Endothelial cell of umbilical vein (primary cell): Measurements from ENCODE around the gene SFXN3. TPM values are rescaled to one million over a fixed set of nuclear protein-coding genes. Genes with fewer than 3 reads are reported as not detected.

Source experiments
- BruUV-seq: library from RNA; stranded (reverse); fragments of 400-500 nt; replicated peaks from 2 replicates; lab custom pipeline; 2021; lab: Mats Ljungman, UMichigan
- CTCF ChIA-PET: fragments of 300-600, 350-600 bp; sonication (Branson Sonifier 250); formaldehyde crosslinking; loops from one replicate; lab custom pipeline; 2021; ENCODE audit warnings: antibody characterized with exemption, inconsistent platforms; lab: Charles Lee
- POLR2A ChIA-PET: fragments of 300-600, 350-600 bp; sonication (Branson Sonifier 250); formaldehyde crosslinking; loops from one replicate; lab custom pipeline; 2021; ENCODE audit warnings: antibody characterized with exemption, inconsistent platforms; lab: Charles Lee
- DNase-seq: peaks from one replicate; pipeline ENCODE4 v3.0.0-alpha.2; 2011; ENCODE audit warnings: low read depth, low spot score
- FAIRE-seq: peaks from 2 replicates; lab custom pipeline; 2011; peaks lifted over from hg19 to GRCh38; lab: Jason Lieb, UNC
- H2AFZ ChIP-seq: 2 replicates; pipeline ENCODE4 v1.6.0; 2012; ENCODE audit warnings: low read depth, low read length, control low read depth, inconsistent platforms
- H3K27ac ChIP-seq: 2 replicates; pipeline ENCODE4 v1.5.1; 2011; ENCODE audit warnings: low read depth, mild to moderate bottlenecking, control low read depth, low read length, moderate library complexity; ENCODE audit not compliant: insufficient read depth
- H3K27me3 ChIP-seq, 2 experiments: 2 replicates each; pipeline versions ENCODE4 v1.6.0 to v1.6.1; 2011; ENCODE audit warnings: low read length in 2 of 2, mixed read lengths in 1 of 2; ENCODE audit not compliant: control insufficient read depth in 2 of 2, insufficient read depth in 2 of 2
- H3K36me3 ChIP-seq, 2 experiments: 2 replicates in 1 of 2; 3 replicates in 1 of 2; pipeline ENCODE4 v1.5.1; 2011; ENCODE audit warnings: low read length in 2 of 2, mild to moderate bottlenecking in 1 of 2, moderate library complexity in 1 of 2; ENCODE audit not compliant: control insufficient read depth in 2 of 2, insufficient read depth in 2 of 2; ENCODE audit errors: extremely low read depth in 1 of 2
- H3K4me1 ChIP-seq: 3 replicates; pipeline ENCODE4 v1.5.1; 2011; ENCODE audit warnings: mild to moderate bottlenecking, low read length; ENCODE audit not compliant: control insufficient read depth, insufficient read depth; ENCODE audit errors: extremely low read depth
- H3K4me2 ChIP-seq: 2 replicates; pipeline ENCODE4 v1.6.1; 2011; ENCODE audit warnings: low read length, control low read depth, mixed read lengths; ENCODE audit not compliant: insufficient read depth
- H3K4me3 ChIP-seq, 3 experiments: fragments of 200-600 bp in 1 of 3; sonication (generic), shearing (Covaris generic) in 1 of 3; replicated peaks in 1 of 3; 2 replicates each; pipeline ENCODE4 v1.5.1; 2011 to 2016; ENCODE audit warnings: control low read depth in 3 of 3, low read length in 3 of 3, mild to moderate bottlenecking in 2 of 3, inconsistent platforms in 1 of 3, low read depth in 1 of 3, moderate library complexity in 1 of 3; ENCODE audit not compliant: insufficient read depth in 1 of 3
- H3K79me2 ChIP-seq: 2 replicates; pipeline ENCODE4 v1.6.0; 2012; ENCODE audit warnings: low read length, inconsistent platforms; ENCODE audit not compliant: control insufficient read depth, insufficient read depth
- H3K9ac ChIP-seq: replicated peaks from 2 replicates; pipeline ENCODE3; 2011; ENCODE audit warnings: low read length, control low read depth; ENCODE audit not compliant: insufficient read depth; ENCODE audit errors: extremely low read depth
- H3K9me1 ChIP-seq: replicated peaks from 3 replicates; pipeline ENCODE4 v1.6.0; 2011; ENCODE audit warnings: mild to moderate bottlenecking, low read length; ENCODE audit not compliant: control insufficient read depth, insufficient read depth; ENCODE audit errors: extremely low read depth
- H3K9me3 ChIP-seq: replicated peaks from 2 replicates; pipeline ENCODE4 v1.5.1; 2012; ENCODE audit warnings: low read length, inconsistent platforms; ENCODE audit not compliant: control insufficient read depth, insufficient read depth
- H4K20me1 ChIP-seq: replicated peaks from 2 replicates; pipeline ENCODE3; 2011; ENCODE audit warnings: mild to moderate bottlenecking, low read length; ENCODE audit not compliant: control insufficient read depth, insufficient read depth; ENCODE audit errors: extremely low read depth
- EZH2 ChIP-seq: IDR thresholded peaks from 2 replicates; pipeline ENCODE4 v1.6.1; 2012; ENCODE audit warnings: borderline replicate concordance, low read depth, mild to moderate bottlenecking, moderate library complexity, low read length, inconsistent platforms; ENCODE audit not compliant: severe bottlenecking
- FOS ChIP-seq: IDR thresholded peaks from 2 replicates; pipeline ENCODE4 v1.6.1; 2011; ENCODE audit warnings: mild to moderate bottlenecking, low read length, moderate library complexity, borderline replicate concordance; ENCODE audit not compliant: insufficient read depth
- GATA2 ChIP-seq: IDR thresholded peaks from 2 replicates; pipeline ENCODE4 v1.7.0; 2011; ENCODE audit warnings: low read depth, mild to moderate bottlenecking, moderate library complexity, mixed read lengths, low read length; ENCODE audit not compliant: insufficient read length, insufficient read depth
- JUN ChIP-seq: IDR thresholded peaks from 2 replicates; pipeline ENCODE4 v1.6.1; 2011; ENCODE audit warnings: borderline replicate concordance, low read depth; ENCODE audit not compliant: insufficient read length, insufficient read depth
- MYC ChIP-seq: IDR thresholded peaks from one replicate; pipeline ENCODE4 v1.6.1; 2011; ENCODE audit warnings: mild to moderate bottlenecking, low read depth, low read length
- POLR2A ChIP-seq: IDR thresholded peaks from 2 replicates; pipeline ENCODE4 v1.6.1; 2012; ENCODE audit warnings: low read depth, mild to moderate bottlenecking, control low read depth, low read length
- POLR2AphosphoS5 ChIP-seq: IDR thresholded peaks from 2 replicates; pipeline ENCODE4 v1.6.1; 2012; ENCODE audit warnings: low read depth, mild to moderate bottlenecking, control low read depth, low read length, moderate library complexity; ENCODE audit not compliant: insufficient read depth
- dilution Hi-C: fragments of 300-500 bp; cut with MboI; formaldehyde crosslinking; loops from one replicate; pipeline ENCODE4 v1.15.0; 2019; ENCODE audit warnings: low sequenced_read_pairs; ENCODE audit not compliant: extremely low pct_ligation_motif_present
- intact Hi-C: fragments of 100-400 bp; cut with micrococcal nuclease; formaldehyde crosslinking; loops from one replicate; pipeline ENCODE4 v1.10.0; 2022
- polyA plus RNA-seq, 4 experiments: library from polyadenylated mRNA; depleted of rRNA in 3 of 4; stranded (reverse) in 3 of 4; unstranded in 1 of 4; fragments of >200 nt; gene quantifications; 2 replicates each; pipeline versions ENCODE4 v1.2.1 to v1.2.3, GENCODE V29; 2011 to 2012; ENCODE audit warnings: missing spikeins in 1 of 4
- total RNA-seq: library from RNA; stranded (reverse); gene quantifications from 2 replicates; pipeline ENCODE4 v1.2.3, GENCODE V29; 2021
- TF ChIP-seq, protein P1 (sequence below): IDR thresholded peaks from 2 replicates; pipeline ENCODE4 v1.6.1; 2011; ENCODE audit not compliant: insufficient read depth, insufficient read length
- TF ChIP-seq, protein P2 (sequence below), 2 donors: IDR thresholded peaks; 1 replicate in 1 of 2; 2 replicates in 1 of 2; pipeline ENCODE4 v1.5.1; 2011; ENCODE audit warnings: low read length in 2 of 2, mild to moderate bottlenecking in 2 of 2, moderate library complexity in 2 of 2, control low read depth in 1 of 2, inconsistent platforms in 1 of 2, low read depth in 1 of 2; ENCODE audit not compliant: insufficient read depth in 1 of 2; ENCODE audit errors: extremely low read depth in 1 of 2

SFXN3 gene
- total and polyA plus RNA-seq, 2 donors (not counting 3 experiments of a cell fraction or from before 2014, with no cell fraction given) = 83.1 to 117 TPM

DNA sequence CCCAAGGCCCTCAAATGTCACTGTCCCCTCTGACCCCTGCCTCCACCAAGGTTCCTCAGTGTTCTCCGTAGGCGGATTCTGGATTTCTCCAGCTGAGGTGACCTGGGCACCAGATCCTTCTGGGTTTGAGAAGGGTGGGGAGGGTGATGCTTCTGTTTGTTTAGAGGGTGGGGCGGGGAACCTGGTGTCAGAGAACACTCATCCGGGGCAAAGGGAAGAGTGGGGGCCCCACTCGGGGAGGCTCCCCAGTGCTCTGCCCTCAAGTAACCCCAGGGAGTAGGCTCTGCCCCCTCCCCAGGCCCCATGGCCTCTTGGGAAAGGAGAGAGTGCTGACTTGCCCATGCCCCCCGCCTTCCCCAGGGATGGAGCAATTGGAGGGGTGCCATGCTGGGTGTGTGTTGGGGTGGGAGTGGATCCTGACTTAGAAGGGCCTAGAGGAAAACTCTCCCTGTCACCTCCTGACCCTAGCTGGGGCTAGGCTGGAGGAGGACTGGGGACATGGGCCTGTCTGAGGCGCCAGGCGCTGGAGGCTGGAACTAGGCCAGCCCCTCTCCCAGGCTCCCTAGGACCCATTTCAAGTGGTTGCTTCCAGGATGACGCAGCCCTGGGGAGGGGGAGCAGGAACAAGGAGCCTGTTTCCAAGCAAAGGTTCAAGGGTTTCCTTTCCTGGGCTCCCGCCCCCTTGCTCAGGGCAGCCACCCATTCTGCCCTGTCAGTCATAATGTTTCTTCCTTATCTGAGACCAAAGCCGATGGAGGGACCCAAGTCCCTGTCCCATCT, 58.7 kb downstream of the SFXN3 start:
- FAIRE-seq = no peak
- peaks cover 28 to 33% of the 10 kb centered on the region in 2 experiments for H3K27me3 ChIP-seq
- no TSS peak for BruUV-seq
- H3K4me1 ChIP-seq = no peaks in the 10 kb centered on the region
- ChIA-PET CTCF (interaction anchor here (6.7 kb wide), 1 partner anchor 7 kb away, joined by 52 read pairs; no protein-coding TSS in a partner anchor), POLR2A (no interaction called here)
- no peaks in the 10 kb centered on the region for H3K9me1 ChIP-seq
- no peaks in the 10 kb centered on the region for H4K20me1 ChIP-seq
- H3K4me2 ChIP-seq = no peak overlapping the region
- H3K79me2 ChIP-seq = no peaks in the 10 kb centered on the region
- TF ChIP-seq POLR2A (no peak), GATA2 (no peak), FOS (no peak), JUN (no peak), POLR2AphosphoS5 (no peak), MYC (no peak), EZH2 (no peak)
- TF ChIP-seq, protein P1, sequence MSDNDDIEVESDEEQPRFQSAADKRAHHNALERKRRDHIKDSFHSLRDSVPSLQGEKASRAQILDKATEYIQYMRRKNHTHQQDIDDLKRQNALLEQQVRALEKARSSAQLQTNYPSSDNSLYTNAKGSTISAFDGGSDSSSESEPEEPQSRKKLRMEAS = no peak
- TF ChIP-seq, protein P2, sequence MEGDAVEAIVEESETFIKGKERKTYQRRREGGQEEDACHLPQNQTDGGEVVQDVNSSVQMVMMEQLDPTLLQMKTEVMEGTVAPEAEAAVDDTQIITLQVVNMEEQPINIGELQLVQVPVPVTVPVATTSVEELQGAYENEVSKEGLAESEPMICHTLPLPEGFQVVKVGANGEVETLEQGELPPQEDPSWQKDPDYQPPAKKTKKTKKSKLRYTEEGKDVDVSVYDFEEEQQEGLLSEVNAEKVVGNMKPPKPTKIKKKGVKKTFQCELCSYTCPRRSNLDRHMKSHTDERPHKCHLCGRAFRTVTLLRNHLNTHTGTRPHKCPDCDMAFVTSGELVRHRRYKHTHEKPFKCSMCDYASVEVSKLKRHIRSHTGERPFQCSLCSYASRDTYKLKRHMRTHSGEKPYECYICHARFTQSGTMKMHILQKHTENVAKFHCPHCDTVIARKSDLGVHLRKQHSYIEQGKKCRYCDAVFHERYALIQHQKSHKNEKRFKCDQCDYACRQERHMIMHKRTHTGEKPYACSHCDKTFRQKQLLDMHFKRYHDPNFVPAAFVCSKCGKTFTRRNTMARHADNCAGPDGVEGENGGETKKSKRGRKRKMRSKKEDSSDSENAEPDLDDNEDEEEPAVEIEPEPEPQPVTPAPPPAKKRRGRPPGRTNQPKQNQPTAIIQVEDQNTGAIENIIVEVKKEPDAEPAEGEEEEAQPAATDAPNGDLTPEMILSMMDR (IDR thresholded peaks at IDR 0.05; ENCODE audit: extremely low read depth in 1 of 2, insufficient read depth in 1 of 2, low read depth in 1 of 2, low read length in 2 of 2) = no peak
- H3K4me3 ChIP-seq = no peak overlapping the region
- no peak overlapping the region for H3K9ac ChIP-seq
- no peaks in the 10 kb centered on the region for H3K36me3 ChIP-seq
- dilution Hi-C loops = no loop called here
- DNase-seq = no peak
- H3K27ac ChIP-seq = no peak overlapping the region
- H2AFZ ChIP-seq = no peak overlapping the region
- intact Hi-C loops = no loop called here
- H3K9me3 ChIP-seq = no peaks in the 10 kb centered on the region
